ENCODE measurements around the gene TRHDE.

- TF ChIP-seq CTCF (IDR thresholded peaks at IDR 0.05) (no peak), POLR2A (IDR thresholded peaks at IDR 0.05) (no peak)
These were observed 193.0 kb downstream of the TRHDE start for GRCh38 chr12:72465155-72465554.

All from testis (tissue), 2 donors.